Stimulated activated CD8-positive, alpha-beta memory T cell treated with anti-CD3 and anti-CD28 coated beads, Interleukin-15, amount 100 ng/mL, for 1 hour (primary cell): ENCODE measurements around the gene TENT5C.

Experiments used
- DNase-seq: peaks from one replicate; pipeline ENCODE4 v3.0.0-alpha.2; 2020; ENCODE audit warnings: low read depth

TENT5C gene

GRCh38 chr1:117636637-117637425 lies 31.0 kb downstream of the TENT5C start:
- DNase-seq = no peak

GRCh38 chr1:117638141-117638540 lies 32.3 kb downstream of the TENT5C start:
- DNase-seq = no peak

GRCh38 chr1:117638759-117639158 lies 32.9 kb downstream of the TENT5C start:
- DNase-seq = no peak

GRCh38 chr1:117639741-117640140 lies 33.9 kb downstream of the TENT5C start:
- no peak for DNase-seq

- no peak for DNase-seq
Observed at GRCh38 chr1:117641536-117641935, 35.7 kb downstream of the TENT5C start.

GRCh38 chr1:117642963-117643362 lies 37.1 kb downstream of the TENT5C start:
- DNase-seq = no peak

- no peak for DNase-seq
Observed at GRCh38 chr1:117643601-117644000, 37.8 kb downstream of the TENT5C start.

- DNase-seq = no peak
Observed at GRCh38 chr1:117644696-117645311, 39.0 kb downstream of the TENT5C start.

GRCh38 chr1:117645343-117645742 lies 39.5 kb downstream of the TENT5C start:
- no peak for DNase-seq

- no peak for DNase-seq
Observed at GRCh38 chr1:117646007-117646811, 40.4 kb downstream of the TENT5C start.

- DNase-seq = no peak
Observed at GRCh38 chr1:117646956-117647355, 41.1 kb downstream of the TENT5C start.

GRCh38 chr1:117648015-117648414 lies 42.2 kb downstream of the TENT5C start:
- DNase-seq = no peak

- DNase-seq = no peak
Observed at GRCh38 chr1:117650840-117651568, 45.2 kb downstream of the TENT5C start.

GRCh38 chr1:117651616-117652015 lies 45.8 kb downstream of the TENT5C start:
- no peak for DNase-seq

GRCh38 chr1:117652421-117652820 lies 46.6 kb downstream of the TENT5C start:
- no peak for DNase-seq

GRCh38 chr1:117653195-117653594 lies 47.3 kb downstream of the TENT5C start:
- DNase-seq = no peak

- no peak for DNase-seq
Observed at GRCh38 chr1:117653732-117654492, 48.1 kb downstream of the TENT5C start.

- DNase-seq = no peak
Observed at GRCh38 chr1:117654493-117655219, 48.8 kb downstream of the TENT5C start.

GRCh38 chr1:117655220-117655577 lies 49.4 kb downstream of the TENT5C start:
- DNase-seq = no peak

- peak; percentile 32 for DNase-seq
Observed at GRCh38 chr1:117656202-117656641, 50.4 kb downstream of the TENT5C start.

GRCh38 chr1:117657031-117657430 lies 51.2 kb downstream of the TENT5C start:
- no peak for DNase-seq
